Left ventricle myocardium superior (tissue), 1 donor: Measurements from ENCODE around the gene CNTNAP5. TPM values are rescaled to one million over a fixed set of nuclear protein-coding genes. Genes with fewer than 3 reads are reported as not detected.
"Not testable (repeated sequence)": the region's sequence is repeated elsewhere in the genome, so short reads cannot be mapped to it uniquely, and the experiment has no call there.

Experiments used
- ATAC-seq: fragments of 200-7000 bp; cut with Tn5 transposase; one replicate; pipeline ENCODE4 v1.9.1; 2020; ENCODE audit warnings: mild to moderate bottlenecking, moderate library complexity
- DNase-seq: peaks from one replicate; pipeline ENCODE4 v3.0.0-alpha.2; 2020
- intact Hi-C: fragments of 100-400 bp; cut with micrococcal nuclease; formaldehyde crosslinking; loops from one replicate; pipeline ENCODE4 v1.11.0; 2022
- total RNA-seq: library from RNA; stranded (reverse); fragmentation: NEBNext Ultra II Directional; extraction: Animal tissue kit (Norgen Biotek cat#: 25700); gene quantifications from one replicate; pipeline ENCODE4 v1.2.1, GENCODE V29; 2021
- donor health status: DM: no; HTN: yes; CAD: no; lungs with severe emphysema.

CNTNAP5 gene
- total RNA-seq, 1 donor from 2014 or later: not detected

GRCh38 chr2:124354466-124354865, 329.4 kb downstream of the CNTNAP5 start:
- DNase-seq (no peak), ATAC-seq (no peak)
- intact Hi-C loops: no loop called here

DNA sequence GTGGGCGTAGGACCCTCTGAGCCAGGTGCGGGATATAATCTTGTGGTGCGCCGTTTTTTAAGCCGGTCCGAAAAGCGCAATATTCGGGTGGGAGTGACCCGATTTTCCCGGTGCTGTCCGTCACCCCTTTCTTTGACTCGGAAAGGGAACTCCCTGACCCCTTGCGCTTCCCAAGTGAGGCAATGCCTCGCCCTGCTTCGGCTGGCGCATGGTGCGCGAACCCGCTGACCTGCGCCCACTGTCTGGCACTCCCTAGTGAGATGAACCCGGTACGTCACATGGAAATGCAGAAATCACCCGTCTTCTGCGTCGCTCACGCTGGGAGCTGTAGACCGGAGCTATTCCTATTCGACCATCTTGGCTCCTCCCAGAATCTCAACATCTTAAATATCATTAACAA, 336.9 kb downstream of the CNTNAP5 start:
- intact Hi-C loops, ATAC-seq, DNase-seq: not testable (repeated sequence)

DNA sequence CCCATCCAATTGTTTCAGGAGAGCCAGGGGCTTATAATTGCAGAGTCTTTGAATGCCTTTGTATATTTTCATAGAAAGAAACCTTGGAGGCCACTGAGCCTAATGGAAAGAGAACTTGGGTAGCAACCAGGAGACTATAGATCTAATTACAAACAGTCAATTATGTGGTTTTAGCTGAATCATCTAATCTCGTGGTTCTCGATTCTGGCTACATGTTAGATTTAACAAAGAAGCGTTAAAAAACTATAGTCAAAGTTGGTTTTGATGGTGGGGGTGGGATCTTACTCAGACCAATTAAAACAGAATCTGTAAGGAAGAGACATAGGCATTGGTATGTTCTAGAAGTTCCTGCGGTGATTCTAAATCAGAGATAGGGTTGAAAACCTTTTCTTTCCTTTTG, 344.1 kb downstream of the CNTNAP5 start:
- ATAC-seq (no peak), DNase-seq (no peak)
- intact Hi-C loops: no loop called here

- ATAC-seq (no peak), DNase-seq (no peak)
- intact Hi-C loops: no loop called here
These were observed 355.2 kb downstream of the CNTNAP5 start for GRCh38 chr2:124380221-124380749.

GRCh38 chr2:124382067-124382618, 357.1 kb downstream of the CNTNAP5 start:
- intact Hi-C loops: no loop called here
- ATAC-seq: no peak
- DNase-seq: no peak

DNA sequence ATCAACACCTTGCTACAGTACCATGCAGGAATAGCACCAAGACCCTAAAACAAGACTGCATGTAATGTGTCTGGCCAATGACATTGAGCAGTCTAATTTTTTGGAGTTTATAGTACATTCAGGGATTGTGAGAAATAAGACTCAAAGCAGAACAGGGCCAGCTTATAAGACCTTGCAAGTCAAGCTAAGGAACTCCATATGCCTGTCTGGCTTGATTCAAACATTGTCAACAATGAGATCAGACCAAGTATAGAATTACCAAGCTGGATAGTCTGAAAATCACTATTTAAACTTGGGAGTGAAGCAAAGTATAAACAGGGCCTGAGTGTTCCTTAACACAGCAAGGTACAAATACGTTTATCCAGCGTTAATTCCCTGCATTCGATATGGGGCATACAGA, 370.9 kb downstream of the CNTNAP5 start:
- intact Hi-C loops: no loop called here
- DNase-seq: no peak
- no peak for ATAC-seq

- intact Hi-C loops: no loop called here
- DNase-seq (no peak), ATAC-seq (no peak)
These were observed 377.2 kb downstream of the CNTNAP5 start for GRCh38 chr2:124402274-124402673.

- ATAC-seq, intact Hi-C loops, DNase-seq: not testable (repeated sequence)
These were observed 382.9 kb downstream of the CNTNAP5 start for GRCh38 chr2:124407836-124408534.

- intact Hi-C loops: no loop called here
- DNase-seq (no peak), ATAC-seq (no peak)
These were observed 399.0 kb downstream of the CNTNAP5 start for GRCh38 chr2:124424074-124424473.

DNA sequence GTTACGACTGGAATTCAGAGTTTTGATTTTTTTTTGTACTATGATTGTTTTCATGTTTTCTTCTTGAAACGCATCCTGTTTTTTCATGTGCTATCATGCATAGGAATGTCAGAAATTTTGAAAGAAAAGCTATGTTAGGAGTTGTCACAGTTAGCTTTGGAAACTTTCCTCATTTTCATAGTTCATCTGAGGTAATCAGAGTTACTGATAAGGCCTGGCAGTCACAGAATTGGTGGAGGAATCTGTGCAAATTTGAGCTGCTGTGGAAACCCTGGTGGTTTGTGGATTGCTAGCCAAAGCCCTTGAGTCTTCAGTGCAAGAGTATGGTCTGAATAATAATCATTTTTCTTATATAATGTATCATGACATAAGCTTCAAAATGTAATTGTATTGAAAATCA, 401.0 kb downstream of the CNTNAP5 start:
- ATAC-seq: no peak
- no peak for DNase-seq
- intact Hi-C loops: no loop called here

DNA sequence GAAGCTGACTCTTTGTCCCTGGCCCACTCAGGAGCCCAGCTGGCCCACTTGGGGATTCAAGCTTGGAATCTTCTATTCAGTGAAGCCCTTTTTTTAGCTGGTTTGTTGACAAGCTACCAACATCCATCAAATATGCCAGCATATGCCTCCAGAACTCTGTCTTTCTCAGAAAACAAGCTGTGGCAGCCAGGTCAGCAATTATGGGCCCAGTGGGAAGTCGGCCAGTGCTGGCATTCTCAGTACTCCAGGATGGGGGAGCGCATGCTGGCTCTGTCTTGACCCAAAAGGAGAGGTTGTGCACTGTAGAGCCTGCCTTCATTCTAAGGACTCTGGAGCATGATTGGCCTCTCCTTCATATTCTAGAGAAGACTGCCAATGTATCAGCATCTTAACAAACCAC, 401.5 kb downstream of the CNTNAP5 start:
- ATAC-seq (no peak), DNase-seq (no peak)
- intact Hi-C loops: no loop called here

GRCh38 chr2:124437811-124438210, 412.7 kb downstream of the CNTNAP5 start:
- ATAC-seq: no peak
- intact Hi-C loops: no loop called here

DNA sequence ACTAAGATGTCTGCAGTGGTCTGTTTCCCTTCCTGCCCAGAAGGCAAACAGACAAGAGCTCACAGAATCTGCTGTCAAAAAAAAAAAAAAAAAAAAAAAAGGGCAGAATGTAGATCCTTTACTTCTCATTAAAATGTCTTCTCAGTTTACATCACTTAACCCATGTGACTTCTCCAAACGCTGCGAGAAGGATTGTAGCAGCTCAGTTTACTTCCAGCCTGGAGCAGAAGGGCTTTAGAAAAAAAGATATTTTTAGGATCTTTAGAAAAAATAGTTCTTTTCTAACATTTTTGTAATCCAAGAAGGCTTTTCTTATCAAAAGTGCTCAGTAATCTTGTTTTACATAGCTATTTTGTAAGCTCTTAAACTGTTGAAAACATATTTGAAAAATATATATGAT, 425.4 kb downstream of the CNTNAP5 start:
- DNase-seq (no peak), ATAC-seq (no peak)
- intact Hi-C loops: no loop called here

More at GRCh38 chr2:124437811-124438210, 412.7 kb downstream of the CNTNAP5 start:
- DNase-seq: no peak

- intact Hi-C loops: no loop called here
- no peak for DNase-seq
- ATAC-seq: no peak
These were observed 451.2 kb downstream of the CNTNAP5 start for GRCh38 chr2:124476291-124476690.

- ATAC-seq (no peak), DNase-seq (no peak)
- intact Hi-C loops: no loop called here
These were observed 453.7 kb downstream of the CNTNAP5 start for GRCh38 chr2:124478761-124479160.

- ATAC-seq (no peak), DNase-seq (no peak)
- intact Hi-C loops: no loop called here
These were observed 455.9 kb downstream of the CNTNAP5 start for GRCh38 chr2:124480958-124481357.

GRCh38 chr2:124482044-124482443, 457.0 kb downstream of the CNTNAP5 start:
- intact Hi-C loops: no loop called here
- ATAC-seq (no peak), DNase-seq (no peak)

DNA sequence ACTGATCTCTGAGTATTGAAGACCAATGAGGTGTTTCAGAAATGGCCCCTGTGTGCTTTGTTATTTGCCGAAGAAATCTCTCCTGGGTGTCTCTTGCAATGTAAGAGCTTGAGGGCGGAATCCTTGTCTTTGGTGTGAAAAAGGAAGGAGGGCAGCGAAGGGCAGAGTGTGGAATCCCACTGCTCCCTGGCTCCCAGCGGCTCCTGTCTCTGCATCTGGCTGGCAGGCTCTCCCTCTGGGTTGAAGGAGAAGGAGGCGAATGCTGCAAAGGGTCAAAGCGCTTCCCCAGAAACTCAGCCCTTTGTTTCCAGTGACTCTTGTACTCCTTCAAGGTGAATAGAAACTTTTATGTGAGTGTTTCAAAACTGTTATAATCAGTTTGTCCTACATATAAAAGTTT, 457.5 kb downstream of the CNTNAP5 start:
- intact Hi-C loops: no loop called here
- no peak for DNase-seq
- ATAC-seq: no peak

DNA sequence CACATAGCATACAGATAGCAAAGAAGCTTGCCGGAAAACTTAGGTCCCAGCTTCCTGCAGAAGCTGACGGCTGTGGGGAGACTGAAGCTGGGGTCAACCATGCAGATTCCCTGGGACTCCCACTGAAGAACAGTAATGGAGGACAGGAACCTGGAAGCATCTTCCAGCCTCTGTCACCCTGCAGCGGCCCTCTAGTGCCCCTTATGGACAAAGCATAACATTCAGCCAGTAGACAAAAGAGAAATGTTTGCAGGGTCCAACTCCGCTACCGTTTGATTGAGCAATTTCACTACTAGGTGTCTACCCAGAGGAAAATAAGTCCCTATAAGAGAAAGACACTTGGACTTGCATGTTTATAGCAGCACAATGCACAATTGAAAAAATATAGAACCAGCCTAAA, 460.6 kb downstream of the CNTNAP5 start:
- intact Hi-C loops: no loop called here
- no peak for DNase-seq
- ATAC-seq: no peak

GRCh38 chr2:124489686-124490085, 464.6 kb downstream of the CNTNAP5 start:
- intact Hi-C loops: no loop called here
- no peak for DNase-seq
- no peak for ATAC-seq

DNA sequence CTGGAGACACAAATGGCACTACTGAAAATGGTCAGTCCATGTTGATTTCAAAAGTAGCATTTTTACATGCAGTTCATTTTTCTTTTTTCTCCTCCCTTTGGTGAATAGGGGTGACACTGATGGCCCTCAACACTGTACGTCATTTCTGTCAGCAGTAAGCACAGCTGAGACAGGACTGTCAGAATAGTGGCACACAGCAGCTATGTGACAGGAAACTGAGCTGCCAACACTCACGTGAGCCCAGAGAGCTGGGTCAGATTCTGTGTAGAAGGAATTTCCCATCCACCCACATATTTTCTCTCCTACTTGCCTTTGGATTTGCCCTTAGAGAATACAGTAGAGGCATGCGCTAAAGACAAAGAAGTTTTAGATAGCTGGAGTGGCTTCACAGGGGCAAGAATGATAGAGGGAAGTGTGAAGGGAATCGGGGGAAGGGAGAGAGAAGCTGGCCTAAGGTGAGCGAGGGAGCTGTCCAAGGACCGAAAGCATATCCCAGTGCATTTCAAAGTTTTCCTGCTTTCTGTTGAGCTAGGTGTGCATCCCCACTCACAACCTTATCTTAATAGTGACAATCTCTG, 476.6 kb downstream of the CNTNAP5 start:
- DNase-seq: peak; percentile 30
- ATAC-seq: peak; percentile 84
- intact Hi-C loops: no loop called here
